Ascending aorta (tissue), 2 donors: Measurements from ENCODE around the gene SH2D7. TPM values are rescaled to one million over a fixed set of nuclear protein-coding genes. Genes with fewer than 3 reads are reported as not detected.
A peak's percentile ranks its signal among the peaks of the same experiment; 100 is the strongest.

Experiments
- DNase-seq, 2 donors: peaks; one replicate each; pipeline ENCODE4 v3.0.0-alpha.2; 2019; ENCODE audit warnings: low spot score in 2 of 2
- H3K27ac ChIP-seq, 2 donors: fragments of 200-600 bp; sonication (generic); one replicate each; pipeline ENCODE4 v1.5.1; 2016 to 2017; ENCODE audit warnings: mild to moderate bottlenecking in 1 of 2
- H3K27me3 ChIP-seq: fragments of 200-600 bp; sonication (generic); one replicate; pipeline ENCODE4 v1.5.1; 2017
- H3K36me3 ChIP-seq, 2 donors: fragments of 200-600 bp; sonication (generic); one replicate each; pipeline ENCODE4 v1.5.1; 2016
- H3K4me1 ChIP-seq, 2 donors: fragments of 200-600 bp; sonication (generic); one replicate each; pipeline ENCODE4 v1.5.1; 2016 to 2017; ENCODE audit warnings: mild to moderate bottlenecking in 1 of 2
- H3K4me3 ChIP-seq, 2 donors: fragments of 200-600 bp; sonication (generic); one replicate each; pipeline ENCODE4 v1.5.1; 2016 to 2017; ENCODE audit warnings: mild to moderate bottlenecking in 1 of 2
- H3K9me3 ChIP-seq, 2 donors: fragments of 200-600 bp; sonication (generic); one replicate each; pipeline ENCODE4 v1.5.1; 2016
- CTCF ChIP-seq, 3 experiments: fragments of 200-600 bp in 2 of 3; fragments of 450-650 bp in 1 of 3; sonication (generic) in 2 of 3; IDR thresholded peaks; one replicate each; pipeline ENCODE4 v1.5.1; 2016 to 2019; ENCODE audit warnings: antibody characterized with exemption in 3 of 3, mild to moderate bottlenecking in 1 of 3, moderate library complexity in 1 of 3
- intact Hi-C: fragments of 100-400 bp; cut with DNase I; formaldehyde crosslinking; loops from one replicate; pipeline ENCODE4 v1.15.1; 2023
- total RNA-seq: library from RNA; depleted of rRNA; stranded (reverse); fragments of >200 nt; gene quantifications from one replicate; pipeline ENCODE4 v1.1.0, GENCODE V29; 2016

Gene SH2D7
- total RNA-seq, 1 donor from 2014 or later: not detected

- peak in 1 of 2 donors; percentile 63 for DNase-seq
- H3K36me3 ChIP-seq: peaks cover 10 to 11% of the 10 kb centered on the region in 2 donors
- peak overlapping the region; percentile 44 to 48 for H3K27ac ChIP-seq
- no peak for TF ChIP-seq CTCF (IDR thresholded peaks at IDR 0.05)
- intact Hi-C loops: no loop called here
- H3K9me3 ChIP-seq: no peaks in the 10 kb centered on the region
- peaks cover 5 to 34% of the 10 kb centered on the region in 2 donors for H3K4me1 ChIP-seq
- no peak overlapping the region for H3K4me3 ChIP-seq
- H3K27me3 ChIP-seq: no peaks in the 10 kb centered on the region
These were observed 35.6 kb upstream of the SH2D7 start for GRCh38 chr15:78056714-78057269.

- no peaks in the 10 kb centered on the region for H3K27me3 ChIP-seq
- intact Hi-C loops: no loop called here
- H3K4me3 ChIP-seq: no peak overlapping the region
- H3K27ac ChIP-seq: peak overlapping the region; percentile 44 to 48
- no peak for DNase-seq
- TF ChIP-seq CTCF (IDR thresholded peaks at IDR 0.05): no peak
- peaks cover 10 to 11% of the 10 kb centered on the region in 2 donors for H3K36me3 ChIP-seq
- H3K4me1 ChIP-seq: peaks cover 0 to 37% of the 10 kb centered on the region in 2 donors
- no peaks in the 10 kb centered on the region for H3K9me3 ChIP-seq
These were observed 34.6 kb upstream of the SH2D7 start for GRCh38 chr15:78057803-78058202.

GRCh38 chr15:78058401-78058935 lies 33.9 kb upstream of the SH2D7 start:
- Histone ChIP-seq H3K27me3 (no peaks in the 10 kb centered on the region), H3K27ac (peak overlapping the region; percentile 39 to 44), H3K9me3 (no peaks in the 10 kb centered on the region), H3K4me1 (peaks cover 0 to 44% of the 10 kb centered on the region in 2 donors), H3K36me3 (peaks cover 4 to 5% of the 10 kb centered on the region in 2 donors), H3K4me3 (no peak overlapping the region)
- no peak for DNase-seq
- no peak for TF ChIP-seq CTCF (IDR thresholded peaks at IDR 0.05)
- intact Hi-C loops: no loop called here

- peaks cover 7 to 52% of the 10 kb centered on the region in 2 donors for H3K4me1 ChIP-seq
These were observed 33.1 kb upstream of the SH2D7 start for GRCh38 chr15:78059110-78059839.

GRCh38 chr15:78060232-78060631 lies 32.1 kb upstream of the SH2D7 start:
- Histone ChIP-seq H3K4me1 (peaks cover 15 to 58% of the 10 kb centered on the region in 2 donors), H3K27ac (no peak overlapping the region), H3K9me3 (no peaks in the 10 kb centered on the region), H3K4me3 (no peak overlapping the region), H3K27me3 (no peaks in the 10 kb centered on the region), H3K36me3 (no peaks in the 10 kb centered on the region)
- DNase-seq: no peak
- TF ChIP-seq CTCF (IDR thresholded peaks at IDR 0.05): no peak
- intact Hi-C loops: no loop called here

More at GRCh38 chr15:78059110-78059839, 33.1 kb upstream of the SH2D7 start:
- no peak for DNase-seq
- H3K4me3 ChIP-seq: no peak overlapping the region
- no peaks in the 10 kb centered on the region for H3K27me3 ChIP-seq
- no peaks in the 10 kb centered on the region for H3K36me3 ChIP-seq
- H3K27ac ChIP-seq: peak overlapping the region; percentile 39 to 44
- intact Hi-C loops: no loop called here
- TF ChIP-seq CTCF (IDR thresholded peaks at IDR 0.05): no peak
- no peaks in the 10 kb centered on the region for H3K9me3 ChIP-seq
